ENCODE data around the gene LYZ.

LYZ gene

GRCh38 chr12:69329669-69330428 lies 18.3 kb upstream of the LYZ start:
- H3K9ac ChIP-seq (ENCODE audit: low read depth, low read length), result no peak overlapping the region

DNA sequence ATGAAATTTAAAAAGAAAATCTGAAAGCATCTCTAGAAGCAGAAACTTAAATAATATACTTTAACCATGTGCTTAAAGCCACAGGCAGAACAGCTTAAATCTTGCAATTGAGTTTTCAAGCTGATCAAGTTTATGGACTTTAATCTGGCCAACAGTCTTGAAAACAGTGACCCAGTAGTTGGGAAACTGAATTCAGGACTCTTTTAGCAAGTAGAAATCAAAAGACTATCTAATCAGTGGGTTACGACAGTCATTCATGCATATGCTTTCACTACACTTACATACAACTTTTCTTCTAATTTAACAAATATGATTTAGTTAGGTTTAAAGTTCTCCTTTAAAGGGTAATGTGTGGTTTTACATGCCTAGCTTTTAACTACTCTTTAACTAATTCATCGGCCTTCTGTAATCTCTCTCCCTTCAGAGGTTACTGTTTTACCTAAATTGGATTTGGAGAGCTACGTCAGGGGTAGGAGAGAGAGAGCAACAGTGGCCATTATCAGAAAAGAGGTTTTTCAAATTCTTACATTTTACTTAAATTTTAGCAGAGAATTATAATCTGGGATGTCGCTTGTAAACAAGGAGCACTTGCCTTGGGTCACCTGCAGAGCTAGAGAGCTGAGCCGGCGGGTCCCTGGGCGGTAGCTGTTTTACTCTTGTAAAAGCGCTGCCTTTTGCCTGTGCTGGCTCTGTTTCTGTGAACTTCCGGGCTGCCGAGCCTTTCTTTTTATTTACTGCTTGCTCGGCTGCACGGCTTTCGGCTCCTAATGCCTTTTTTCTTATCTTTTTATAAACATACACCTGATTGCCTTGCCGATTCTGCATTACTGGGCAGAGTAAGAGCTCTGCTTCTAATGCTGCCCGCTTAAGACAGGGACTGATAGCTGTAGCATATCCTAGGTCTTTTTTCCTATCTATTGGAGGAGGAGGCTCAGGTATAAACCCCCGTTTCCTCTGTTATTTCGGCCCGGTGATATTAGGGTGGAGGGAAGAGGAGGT lies 17.4 kb upstream of the LYZ start:
- H3K36me3 ChIP-seq (ENCODE audit: control insufficient read depth, insufficient read depth, low read length), result no peaks in the 10 kb centered on the region
- H3K4me3 ChIP-seq (ENCODE audit: low read depth, low read length), result peak overlapping the region; percentile 50
- H3K27me3 ChIP-seq (ENCODE audit: control insufficient read depth, insufficient read depth, low read length), result no peaks in the 10 kb centered on the region
- peak overlapping the region; percentile 77 for H3K27ac ChIP-seq (ENCODE audit: low read depth, low read length)
- no peaks in the 10 kb centered on the region for H3K9me3 ChIP-seq (ENCODE audit: control insufficient read depth, insufficient read depth, low read length)
- peak overlapping the region; percentile 14 for H3K9ac ChIP-seq (ENCODE audit: low read depth, low read length)
- peaks cover 51% of the 10 kb centered on the region for H3K4me1 ChIP-seq (ENCODE audit: control insufficient read depth, insufficient read depth, low read length)

More at GRCh38 chr12:69329669-69330428, 18.3 kb upstream of the LYZ start:
- no peak overlapping the region for H3K4me3 ChIP-seq (ENCODE audit: low read depth, low read length)
- no peaks in the 10 kb centered on the region for H3K36me3 ChIP-seq (ENCODE audit: control insufficient read depth, insufficient read depth, low read length)
- H3K27ac ChIP-seq (ENCODE audit: low read depth, low read length), result no peak overlapping the region
- peaks cover 51% of the 10 kb centered on the region for H3K4me1 ChIP-seq (ENCODE audit: control insufficient read depth, insufficient read depth, low read length)
- no peaks in the 10 kb centered on the region for H3K9me3 ChIP-seq (ENCODE audit: control insufficient read depth, insufficient read depth, low read length)
- no peaks in the 10 kb centered on the region for H3K27me3 ChIP-seq (ENCODE audit: control insufficient read depth, insufficient read depth, low read length)

DNA sequence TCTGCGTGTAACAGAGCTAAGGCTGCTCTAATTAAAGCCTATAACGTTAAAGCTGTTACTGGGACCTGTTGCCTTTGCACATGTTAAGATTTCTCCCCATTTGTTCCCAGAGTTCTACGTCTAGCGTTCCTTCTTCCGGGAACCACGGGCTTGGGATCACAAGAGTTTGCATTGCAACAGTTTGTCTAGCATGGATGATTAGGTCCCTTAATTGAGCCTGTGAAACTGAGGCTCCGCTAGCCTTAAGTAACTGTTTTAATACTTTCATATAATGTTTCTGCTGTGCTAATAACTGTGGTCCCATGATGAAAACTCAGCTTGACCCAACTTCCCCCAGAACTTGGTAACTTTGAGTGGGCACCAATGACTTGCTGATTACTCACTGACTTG lies 16.7 kb upstream of the LYZ start:
- Histone ChIP-seq H3K27ac (ENCODE audit: low read depth, low read length) (peak overlapping the region; percentile 77), H3K36me3 (ENCODE audit: control insufficient read depth, insufficient read depth, low read length) (no peaks in the 10 kb centered on the region), H3K27me3 (ENCODE audit: control insufficient read depth, insufficient read depth, low read length) (no peaks in the 10 kb centered on the region), H3K9me3 (ENCODE audit: control insufficient read depth, insufficient read depth, low read length) (no peaks in the 10 kb centered on the region), H3K9ac (ENCODE audit: low read depth, low read length) (peak overlapping the region; percentile 14; the same call in 1 of the 2 replicates), H3K4me1 (ENCODE audit: control insufficient read depth, insufficient read depth, low read length) (peaks cover 51% of the 10 kb centered on the region), H3K4me3 (ENCODE audit: low read depth, low read length) (peak overlapping the region; percentile 50)

DNA sequence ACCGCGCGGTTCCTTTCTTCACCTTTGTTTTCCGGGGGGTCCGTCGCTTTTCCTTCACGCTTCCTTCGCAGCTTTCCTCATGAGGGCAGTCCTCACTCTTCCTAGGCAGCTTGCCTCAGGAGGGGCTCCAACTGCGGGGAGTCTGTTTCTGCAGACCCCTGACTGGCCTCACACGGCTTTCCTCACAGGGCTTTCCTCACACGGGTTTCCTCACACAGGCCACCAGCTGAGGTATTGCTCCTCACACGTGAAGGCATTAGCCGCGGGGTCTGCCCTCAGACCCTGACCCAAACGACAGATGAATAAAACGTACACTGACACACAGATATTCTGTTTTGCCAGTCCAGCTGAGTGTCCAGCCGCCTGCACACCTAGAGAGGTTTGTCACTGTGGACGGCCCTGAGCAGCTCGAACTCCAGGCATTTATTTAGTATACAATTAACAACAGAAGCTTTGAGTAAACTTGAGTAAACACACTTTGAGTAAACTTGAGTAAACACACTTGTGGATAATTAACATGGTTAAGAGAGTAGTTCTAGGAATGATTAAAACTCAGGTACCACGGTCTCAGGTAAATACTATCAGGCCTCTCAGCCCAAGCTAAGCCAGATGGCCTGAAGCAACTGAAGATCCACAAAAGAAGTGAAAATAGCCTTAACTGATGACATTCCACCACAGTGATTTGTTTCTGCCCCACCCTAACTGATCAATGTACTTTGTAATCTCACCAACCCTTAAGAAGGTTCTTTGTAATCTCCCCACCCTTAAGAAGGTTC lies 16.1 kb upstream of the LYZ start:
- no peaks in the 10 kb centered on the region for H3K9me3 ChIP-seq (ENCODE audit: control insufficient read depth, insufficient read depth, low read length)

GRCh38 chr12:69332815-69333358 lies 15.3 kb upstream of the LYZ start:
- H3K4me3 ChIP-seq (ENCODE audit: low read depth, low read length), result no peak overlapping the region
- no peaks in the 10 kb centered on the region for H3K36me3 ChIP-seq (ENCODE audit: control insufficient read depth, insufficient read depth, low read length)
- peaks cover 46% of the 10 kb centered on the region for H3K4me1 ChIP-seq (ENCODE audit: control insufficient read depth, insufficient read depth, low read length)
- no peak overlapping the region for H3K9ac ChIP-seq (ENCODE audit: low read depth, low read length)
- no peaks in the 10 kb centered on the region for H3K27me3 ChIP-seq (ENCODE audit: control insufficient read depth, insufficient read depth, low read length)
- peak overlapping the region; percentile 77 for H3K27ac ChIP-seq (ENCODE audit: low read depth, low read length)
- no peaks in the 10 kb centered on the region for H3K9me3 ChIP-seq (ENCODE audit: control insufficient read depth, insufficient read depth, low read length)

More for the DNA sequence above, 16.1 kb upstream of the LYZ start:
- no peak overlapping the region for H3K4me3 ChIP-seq (ENCODE audit: low read depth, low read length)
- H3K9ac ChIP-seq (ENCODE audit: low read depth, low read length), result 0 out of 2 replicates have a peak overlapping the region, but pooled peaks have one; percentile 14
- H3K36me3 ChIP-seq (ENCODE audit: control insufficient read depth, insufficient read depth, low read length), result no peaks in the 10 kb centered on the region
- no peaks in the 10 kb centered on the region for H3K27me3 ChIP-seq (ENCODE audit: control insufficient read depth, insufficient read depth, low read length)
- H3K4me1 ChIP-seq (ENCODE audit: control insufficient read depth, insufficient read depth, low read length), result peaks cover 51% of the 10 kb centered on the region
- H3K27ac ChIP-seq (ENCODE audit: low read depth, low read length), result peak overlapping the region; percentile 77

DNA sequence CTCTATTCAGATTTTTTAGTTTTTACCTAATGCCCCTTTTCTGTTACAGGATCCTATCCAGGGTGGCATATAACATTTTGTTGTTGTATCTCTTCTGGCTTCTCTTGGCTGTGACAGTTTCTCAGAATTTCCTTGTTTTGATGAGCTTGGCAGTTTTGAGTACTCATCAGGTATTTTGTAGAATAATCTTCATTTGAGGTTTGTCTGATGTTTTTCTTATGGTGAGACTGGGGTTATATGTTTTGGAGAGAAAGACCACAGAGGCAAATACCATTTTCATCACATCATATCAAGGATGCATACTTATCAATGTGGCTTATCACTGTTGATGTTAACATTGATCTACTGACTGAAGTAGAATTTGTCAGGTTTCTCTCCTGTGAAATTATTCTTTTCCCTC lies 14.0 kb upstream of the LYZ start:
- Histone ChIP-seq H3K9me3 (ENCODE audit: control insufficient read depth, insufficient read depth, low read length) (no peaks in the 10 kb centered on the region), H3K27ac (ENCODE audit: low read depth, low read length) (no peak overlapping the region), H3K9ac (ENCODE audit: low read depth, low read length) (no peak overlapping the region), H3K36me3 (ENCODE audit: control insufficient read depth, insufficient read depth, low read length) (no peaks in the 10 kb centered on the region), H3K4me3 (ENCODE audit: low read depth, low read length) (no peak overlapping the region), H3K27me3 (ENCODE audit: control insufficient read depth, insufficient read depth, low read length) (no peaks in the 10 kb centered on the region), H3K4me1 (ENCODE audit: control insufficient read depth, insufficient read depth, low read length) (peaks cover 33% of the 10 kb centered on the region)

DNA sequence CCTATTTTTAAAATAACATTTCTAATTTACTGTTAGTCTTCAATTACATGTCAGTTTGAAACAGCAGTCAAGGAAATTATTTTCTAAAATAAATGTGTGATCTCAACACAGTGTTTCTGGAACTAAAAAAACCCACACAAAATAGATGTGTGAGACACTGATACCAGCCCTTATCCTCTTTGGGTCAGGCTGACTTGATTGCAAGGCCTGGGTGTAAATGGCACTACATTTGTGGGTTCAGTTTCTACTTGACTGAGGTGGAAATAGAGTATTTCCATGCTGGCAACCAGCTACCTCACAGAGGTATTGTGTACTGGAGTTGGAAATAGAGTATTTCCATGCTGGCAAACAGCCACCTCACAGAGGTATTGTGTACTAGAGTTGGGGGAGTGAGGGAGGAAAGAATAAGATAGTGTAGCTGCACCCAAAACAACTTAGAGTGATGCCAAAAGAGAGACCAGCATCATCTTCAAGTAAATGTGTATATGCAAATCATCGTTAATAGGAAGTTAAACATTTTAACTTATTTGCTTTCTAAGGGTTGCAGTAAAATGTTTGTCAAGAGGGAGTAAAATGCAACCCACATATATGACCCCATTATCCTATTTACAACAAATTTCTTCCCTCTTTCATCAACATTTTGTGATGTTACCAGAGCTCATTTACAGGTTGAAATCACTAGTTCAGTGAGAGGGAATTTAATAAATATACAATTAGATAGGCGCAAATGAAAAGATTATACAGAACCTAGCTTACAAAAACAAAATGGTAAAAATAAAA lies 10.7 kb upstream of the LYZ start:
- Histone ChIP-seq H3K36me3 (ENCODE audit: control insufficient read depth, insufficient read depth, low read length) (no peaks in the 10 kb centered on the region), H3K27me3 (ENCODE audit: control insufficient read depth, insufficient read depth, low read length) (no peaks in the 10 kb centered on the region), H3K27ac (ENCODE audit: low read depth, low read length) (no peak overlapping the region), H3K9ac (ENCODE audit: low read depth, low read length) (no peak overlapping the region), H3K4me3 (ENCODE audit: low read depth, low read length) (no peak overlapping the region), H3K4me1 (ENCODE audit: control insufficient read depth, insufficient read depth, low read length) (no peaks in the 10 kb centered on the region; the same call in 1 of the 2 replicates), H3K9me3 (ENCODE audit: control insufficient read depth, insufficient read depth, low read length) (no peaks in the 10 kb centered on the region)

- Histone ChIP-seq H3K9ac (ENCODE audit: low read depth, low read length) (no peak overlapping the region), H3K4me3 (ENCODE audit: low read depth, low read length) (no peak overlapping the region), H3K4me1 (ENCODE audit: control insufficient read depth, insufficient read depth, low read length) (no peaks in the 10 kb centered on the region; the same call in 1 of the 2 replicates), H3K27me3 (ENCODE audit: control insufficient read depth, insufficient read depth, low read length) (no peaks in the 10 kb centered on the region), H3K27ac (ENCODE audit: low read depth, low read length) (no peak overlapping the region), H3K9me3 (ENCODE audit: control insufficient read depth, insufficient read depth, low read length) (no peaks in the 10 kb centered on the region), H3K36me3 (ENCODE audit: control insufficient read depth, insufficient read depth, low read length) (no peaks in the 10 kb centered on the region)
These were observed 9.9 kb upstream of the LYZ start for GRCh38 chr12:69338120-69338859.

DNA sequence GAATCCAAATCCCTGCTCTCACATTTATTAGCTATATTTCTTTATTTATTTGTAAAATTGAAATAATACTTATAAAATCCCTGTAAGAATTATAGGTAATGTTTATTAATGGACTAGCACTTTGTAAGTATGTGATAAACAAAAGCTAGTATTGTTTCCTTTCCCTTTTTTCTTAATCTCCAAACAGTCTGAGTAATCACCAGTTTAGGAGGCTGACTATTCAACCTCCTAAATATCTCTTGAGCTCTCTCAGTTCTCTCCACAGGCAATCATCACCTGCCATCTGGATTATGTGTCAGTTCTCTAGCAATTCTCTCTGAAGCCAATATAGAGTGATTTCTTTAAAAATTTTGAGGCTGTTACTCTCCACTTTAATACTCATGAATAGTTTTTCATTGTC lies 9.2 kb upstream of the LYZ start:
- no peak overlapping the region for H3K4me3 ChIP-seq (ENCODE audit: low read depth, low read length)
- H3K27ac ChIP-seq (ENCODE audit: low read depth, low read length), result no peak overlapping the region
- H3K9ac ChIP-seq (ENCODE audit: low read depth, low read length), result no peak overlapping the region
- H3K9me3 ChIP-seq (ENCODE audit: control insufficient read depth, insufficient read depth, low read length), result no peaks in the 10 kb centered on the region
- no peaks in the 10 kb centered on the region for H3K27me3 ChIP-seq (ENCODE audit: control insufficient read depth, insufficient read depth, low read length)
- no peaks in the 10 kb centered on the region for H3K4me1 ChIP-seq (ENCODE audit: control insufficient read depth, insufficient read depth, low read length)
- no peaks in the 10 kb centered on the region for H3K36me3 ChIP-seq (ENCODE audit: control insufficient read depth, insufficient read depth, low read length)

All from HUES48 (cell line).